Measurements from ENCODE around the gene TEN1.

The TEN1 gene

GRCh38 chr17:76007850-76008165, 28.8 kb downstream of the TEN1 start:
- H3K4me3 ChIP-seq (ENCODE audit: low read depth, low read length): no peak overlapping the region
- TF ChIP-seq CTCF (IDR thresholded peaks at IDR 0.05; ENCODE audit: borderline replicate concordance, insufficient read depth, low read depth, low read length): no peak

- TF ChIP-seq CTCF (IDR thresholded peaks at IDR 0.05; ENCODE audit: borderline replicate concordance, insufficient read depth, low read depth, low read length): no peak
- no peak overlapping the region for H3K4me3 ChIP-seq (ENCODE audit: low read depth, low read length)
Measured at GRCh38 chr17:76008208-76008607, 29.2 kb downstream of the TEN1 start.

- H3K4me3 ChIP-seq (ENCODE audit: low read depth, low read length): no peak overlapping the region
- TF ChIP-seq CTCF (IDR thresholded peaks at IDR 0.05; ENCODE audit: borderline replicate concordance, insufficient read depth, low read depth, low read length): no peak
Measured at GRCh38 chr17:76008630-76009425, 29.8 kb downstream of the TEN1 start.

- H3K4me3 ChIP-seq (ENCODE audit: low read depth, low read length): no peak overlapping the region
- TF ChIP-seq CTCF (IDR thresholded peaks at IDR 0.05; ENCODE audit: borderline replicate concordance, insufficient read depth, low read depth, low read length): no peak
Measured at GRCh38 chr17:76009447-76009846, 30.4 kb downstream of the TEN1 start.

GRCh38 chr17:76009969-76010661, 31.1 kb downstream of the TEN1 start:
- no peak overlapping the region for H3K4me3 ChIP-seq (ENCODE audit: low read depth, low read length)
- no peak for TF ChIP-seq CTCF (IDR thresholded peaks at IDR 0.05; ENCODE audit: borderline replicate concordance, insufficient read depth, low read depth, low read length)

GRCh38 chr17:76011951-76012350, 32.9 kb downstream of the TEN1 start:
- TF ChIP-seq CTCF (IDR thresholded peaks at IDR 0.05; ENCODE audit: borderline replicate concordance, insufficient read depth, low read depth, low read length): no peak
- no peak overlapping the region for H3K4me3 ChIP-seq (ENCODE audit: low read depth, low read length)

Data from GM12875 (cell line).